Fibroblast of lung (primary cell): ENCODE measurements around the gene ZNF576. TPM values are rescaled to one million over a fixed set of nuclear protein-coding genes. Genes with fewer than 3 reads are reported as not detected.

Experiments
- DNase-seq, 2 donors: peaks; one replicate each; pipeline versions ENCODE4 v3.0.0 to v3.0.0-alpha.2; 2010; ENCODE audit warnings: low read depth in 2 of 2
- H2AFZ ChIP-seq: 2 replicates; pipeline ENCODE4 v1.5.1; 2012; ENCODE audit warnings: low read length, control low read depth, inconsistent platforms
- H3K27ac ChIP-seq: 2 replicates; pipeline ENCODE4 v1.5.1; 2011; ENCODE audit warnings: low read length, control low read depth; ENCODE audit not compliant: insufficient read depth
- H3K27me3 ChIP-seq: 2 replicates; pipeline ENCODE4 v1.5.1; 2011; ENCODE audit warnings: mild to moderate bottlenecking, low read length; ENCODE audit not compliant: control insufficient read depth, insufficient read depth
- H3K36me3 ChIP-seq: 2 replicates; pipeline ENCODE4 v1.5.1; 2011; ENCODE audit warnings: low read length; ENCODE audit not compliant: control insufficient read depth, insufficient read depth
- H3K4me1 ChIP-seq: 2 replicates; pipeline ENCODE4 v1.5.1; 2011; ENCODE audit warnings: low read length; ENCODE audit not compliant: control insufficient read depth, insufficient read depth; ENCODE audit errors: extremely low read depth
- H3K4me2 ChIP-seq: 2 replicates; pipeline ENCODE4 v1.5.1; 2011; ENCODE audit warnings: low read length, control low read depth; ENCODE audit not compliant: insufficient read depth; ENCODE audit errors: extremely low read depth
- H3K4me3 ChIP-seq, 4 experiments: fragments of 200-600 bp in 1 of 4; sonication (generic) in 1 of 4; replicated peaks in 1 of 4; 2 replicates each; pipeline ENCODE4 v1.5.1; 2011 to 2016; ENCODE audit warnings: low read length in 4 of 4, low read depth in 3 of 4, mild to moderate bottlenecking in 3 of 4, control low read depth in 2 of 4, inconsistent platforms in 1 of 4, mixed read lengths in 1 of 4; ENCODE audit not compliant: insufficient read depth in 1 of 4; ENCODE audit errors: control extremely low read depth in 1 of 4
- H3K79me2 ChIP-seq: 2 replicates; pipeline ENCODE4 v1.5.1; 2012; ENCODE audit warnings: mild to moderate bottlenecking, low read length, inconsistent platforms; ENCODE audit not compliant: control insufficient read depth, insufficient read depth
- H3K9ac ChIP-seq: 2 replicates; pipeline ENCODE4 v1.5.1; 2011; ENCODE audit warnings: mild to moderate bottlenecking, low read length, control low read depth; ENCODE audit not compliant: insufficient read depth
- H3K9me3 ChIP-seq: 2 replicates; pipeline ENCODE4 v1.5.1; 2012; ENCODE audit warnings: low read depth, low read length; ENCODE audit not compliant: control insufficient read depth, insufficient read depth
- H4K20me1 ChIP-seq: 2 replicates; pipeline ENCODE4 v1.5.1; 2011; ENCODE audit warnings: low read length; ENCODE audit not compliant: control insufficient read depth, insufficient read depth; ENCODE audit errors: extremely low read depth
- CTCF ChIP-seq, 2 donors: IDR thresholded peaks in 1 of 2; conservative IDR thresholded peaks in 1 of 2; 1 replicate in 1 of 2; 2 replicates in 1 of 2; pipeline ENCODE4 v1.5.1; 2011 to 2012; ENCODE audit warnings: low read length in 2 of 2, control low read depth in 1 of 2, inconsistent platforms in 1 of 2, low read depth in 1 of 2, mild to moderate bottlenecking in 1 of 2
- EZH2 ChIP-seq: IDR thresholded peaks from 2 replicates; pipeline ENCODE4 v1.5.1; 2012; ENCODE audit warnings: low read length, control low read depth, mild to moderate bottlenecking; ENCODE audit errors: missing control alignments
- polyA plus RNA-seq, 2 donors: library from polyadenylated mRNA; depleted of rRNA in 1 of 2; stranded (reverse) in 1 of 2; unstranded in 1 of 2; fragments of >200 nt; gene quantifications; 2 replicates each; pipeline ENCODE4 v1.2.1, GENCODE V29; 2011 to 2012; ENCODE audit warnings: missing spikeins in 1 of 2
- total RNA-seq: library from RNA; depleted of rRNA; stranded (reverse); fragments of >200 nt; gene quantifications from 2 replicates; pipeline ENCODE4 v1.2.1, GENCODE V29; 2014

The ZNF576 gene
- total and polyA plus RNA-seq, 2 donors (not counting 1 experiment from before 2014, with no cell fraction given), result 7.0 to 9.7 TPM

GRCh38 chr19:43643326-43643725 is 46.9 kb downstream of the ZNF576 start:
- H3K9me3 ChIP-seq, result no peaks in the 10 kb centered on the region
- H3K27me3 ChIP-seq, result peaks cover 17% of the 10 kb centered on the region
- TF ChIP-seq EZH2, result no peak
- no peak for TF ChIP-seq CTCF (conservative IDR thresholded peaks at IDR 0.05 in 1 of 2, IDR thresholded peaks at IDR 0.05 in 1 of 2; ENCODE audit: low read depth in 1 of 2, low read length in 2 of 2)
- H3K27ac ChIP-seq, result no peak overlapping the region
- H4K20me1 ChIP-seq, result no peaks in the 10 kb centered on the region
- H3K79me2 ChIP-seq, result no peaks in the 10 kb centered on the region
- H3K36me3 ChIP-seq, result peaks cover 4% of the 10 kb centered on the region
- H3K4me1 ChIP-seq, result peaks cover 3% of the 10 kb centered on the region
- no peak overlapping the region for H3K4me3 ChIP-seq
- DNase-seq, result peak in 1 of 2 donors; percentile 29
- H3K4me2 ChIP-seq, result no peak overlapping the region
- H3K9ac ChIP-seq, result no peak overlapping the region
- no peak overlapping the region for H2AFZ ChIP-seq

GRCh38 chr19:43644181-43644580 is 47.8 kb downstream of the ZNF576 start:
- no peak overlapping the region for H3K9ac ChIP-seq
- no peak for DNase-seq

GRCh38 chr19:43648633-43649032 is 52.2 kb downstream of the ZNF576 start:
- H3K36me3 ChIP-seq, result peaks cover 12% of the 10 kb centered on the region
- H3K4me1 ChIP-seq, result no peaks in the 10 kb centered on the region
- no peak overlapping the region for H3K9ac ChIP-seq

More at GRCh38 chr19:43644181-43644580, 47.8 kb downstream of the ZNF576 start:
- no peaks in the 10 kb centered on the region for H3K9me3 ChIP-seq
- H2AFZ ChIP-seq, result no peak overlapping the region
- no peak overlapping the region for H3K27ac ChIP-seq
- no peaks in the 10 kb centered on the region for H4K20me1 ChIP-seq
- H3K4me1 ChIP-seq, result peaks cover 3% of the 10 kb centered on the region
- peaks cover 9% of the 10 kb centered on the region for H3K27me3 ChIP-seq
- no peaks in the 10 kb centered on the region for H3K79me2 ChIP-seq
- H3K4me2 ChIP-seq, result no peak overlapping the region
- TF ChIP-seq EZH2, result no peak
- TF ChIP-seq CTCF (conservative IDR thresholded peaks at IDR 0.05 in 1 of 2, IDR thresholded peaks at IDR 0.05 in 1 of 2; ENCODE audit: low read depth in 1 of 2, low read length in 2 of 2), result no peak
- H3K4me3 ChIP-seq, result no peak overlapping the region
- peaks cover 7% of the 10 kb centered on the region for H3K36me3 ChIP-seq

More at GRCh38 chr19:43648633-43649032, 52.2 kb downstream of the ZNF576 start:
- Histone ChIP-seq H3K27ac (no peak overlapping the region), H3K4me2 (no peak overlapping the region), H3K79me2 (peaks cover 2% of the 10 kb centered on the region), H3K9me3 (no peaks in the 10 kb centered on the region), H4K20me1 (no peaks in the 10 kb centered on the region), H3K4me3 (no peak overlapping the region), H3K27me3 (no peaks in the 10 kb centered on the region), H2AFZ (no peak overlapping the region)
- no peak for DNase-seq
- TF ChIP-seq CTCF (conservative IDR thresholded peaks at IDR 0.05 in 1 of 2, IDR thresholded peaks at IDR 0.05 in 1 of 2; ENCODE audit: low read depth in 1 of 2, low read length in 2 of 2) (no peak), EZH2 (no peak)
